Loucy (cell line): ENCODE data around the gene MMP14.

ENCODE experiments used
- H2AFZ ChIP-seq: fragments of 200-600 bp; sonication (generic); 2 replicates; pipeline ENCODE4 v1.6.0; 2016; ENCODE audit warnings: antibody characterized with exemption, mild to moderate bottlenecking, low read length, moderate library complexity
- H3F3A ChIP-seq: fragments of 200-600 bp; 2 replicates; pipeline ENCODE4 v1.6.0; 2016; ENCODE audit warnings: antibody characterized with exemption, low read depth, mild to moderate bottlenecking
- H3K27me3 ChIP-seq: fragments of 200-600 bp; sonication (generic); 2 replicates; pipeline ENCODE4 v1.6.1; 2014; ENCODE audit warnings: low read length, mild to moderate bottlenecking; ENCODE audit not compliant: insufficient read depth, poor library complexity, severe bottlenecking
- H3K36me3 ChIP-seq: fragments of 200-600 bp; sonication (generic); 2 replicates; pipeline ENCODE4 v1.6.1; 2016; ENCODE audit warnings: low read length; ENCODE audit not compliant: insufficient read depth
- H3K4me1 ChIP-seq: fragments of 200-600 bp; sonication (generic); 2 replicates; pipeline ENCODE4 v1.5.1; 2014; ENCODE audit warnings: low read length, mild to moderate bottlenecking; ENCODE audit not compliant: insufficient read depth, poor library complexity, severe bottlenecking
- H3K4me2 ChIP-seq: fragments of 200-600 bp; sonication (generic); 2 replicates; pipeline ENCODE4 v1.6.0; 2014; ENCODE audit warnings: antibody characterized with exemption, low read length, low read depth, mild to moderate bottlenecking; ENCODE audit not compliant: poor library complexity, severe bottlenecking
- H3K4me3 ChIP-seq: fragments of 200-600 bp; sonication (generic); 2 replicates; pipeline ENCODE4 v1.5.1; 2014; ENCODE audit warnings: low read length, mild to moderate bottlenecking, mixed read lengths; ENCODE audit not compliant: poor library complexity, severe bottlenecking
- H3K79me2 ChIP-seq: fragments of 200-600 bp; sonication (generic); 2 replicates; pipeline ENCODE4 v1.6.1; 2014; ENCODE audit warnings: low read length; ENCODE audit not compliant: insufficient read depth
- H3K9ac ChIP-seq: fragments of 200-600 bp; sonication (generic); 2 replicates; pipeline ENCODE4 v1.6.0; 2014; ENCODE audit warnings: mild to moderate bottlenecking, low read depth, low read length, moderate library complexity; ENCODE audit not compliant: poor library complexity, severe bottlenecking
- H3K9me2 ChIP-seq: fragments of 200-600 bp; sonication (generic); replicated peaks from 2 replicates; pipeline ENCODE4 v1.6.1; 2016; ENCODE audit warnings: low read depth, low read length, mixed read lengths
- H3K9me3 ChIP-seq: fragments of 200-600 bp; sonication (generic); 2 replicates; pipeline ENCODE4 v1.6.1; 2014; ENCODE audit warnings: mild to moderate bottlenecking, antibody characterized with exemption, low read length, low read depth; ENCODE audit not compliant: insufficient read depth
- H4K20me1 ChIP-seq: fragments of 200-600 bp; sonication (generic); 2 replicates; pipeline ENCODE4 v1.6.0; 2014; ENCODE audit warnings: antibody characterized with exemption, low read length, mild to moderate bottlenecking; ENCODE audit not compliant: insufficient read depth, poor library complexity, severe bottlenecking
- EZH2phosphoT487 ChIP-seq: fragments of 200-600 bp; IDR thresholded peaks from 2 replicates; pipeline ENCODE4 v1.6.1; 2018; ENCODE audit warnings: antibody characterized with exemption, mild to moderate bottlenecking, moderate library complexity, borderline replicate concordance
- TF ChIP-seq, protein P1 (sequence below): fragments of 200-600 bp; sonication (generic); conservative IDR thresholded peaks from 2 replicates; pipeline ENCODE4 v1.5.1; 2014; ENCODE audit warnings: mild to moderate bottlenecking, antibody characterized with exemption, low read length

MMP14 gene

DNA sequence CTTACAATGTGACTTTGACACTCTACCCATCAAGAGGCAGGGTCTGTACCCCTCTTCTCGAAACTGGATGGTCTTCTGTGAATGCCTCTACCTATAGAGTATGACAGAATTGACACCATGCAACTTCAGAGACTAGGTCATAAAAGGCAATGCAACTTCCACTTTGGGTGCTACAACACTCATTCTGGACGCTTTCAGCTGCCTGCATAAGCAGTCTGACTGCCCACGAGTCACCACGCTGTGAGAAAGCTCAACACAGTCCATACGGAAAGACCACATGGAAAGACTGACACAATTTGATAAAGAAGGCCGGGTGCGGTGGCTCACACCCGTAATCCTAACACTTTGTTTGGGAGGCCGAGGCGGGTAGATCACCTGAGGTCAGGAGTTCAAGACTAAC is 36.0 kb upstream of the MMP14 start:
- Histone ChIP-seq H3F3A (no peaks in the 10 kb centered on the region), H3K4me1 (no peaks in the 10 kb centered on the region), H3K4me3 (no peak overlapping the region), H3K27me3 (peaks cover 13% of the 10 kb centered on the region), H3K9me3 (no peaks in the 10 kb centered on the region), H3K9me2 (no peaks in the 10 kb centered on the region), H3K4me2 (no peak overlapping the region), H3K79me2 (no peaks in the 10 kb centered on the region), H4K20me1 (no peaks in the 10 kb centered on the region), H3K36me3 (no peaks in the 10 kb centered on the region), H3K9ac (no peak overlapping the region), H2AFZ (no peak overlapping the region)
- TF ChIP-seq, protein P1, sequence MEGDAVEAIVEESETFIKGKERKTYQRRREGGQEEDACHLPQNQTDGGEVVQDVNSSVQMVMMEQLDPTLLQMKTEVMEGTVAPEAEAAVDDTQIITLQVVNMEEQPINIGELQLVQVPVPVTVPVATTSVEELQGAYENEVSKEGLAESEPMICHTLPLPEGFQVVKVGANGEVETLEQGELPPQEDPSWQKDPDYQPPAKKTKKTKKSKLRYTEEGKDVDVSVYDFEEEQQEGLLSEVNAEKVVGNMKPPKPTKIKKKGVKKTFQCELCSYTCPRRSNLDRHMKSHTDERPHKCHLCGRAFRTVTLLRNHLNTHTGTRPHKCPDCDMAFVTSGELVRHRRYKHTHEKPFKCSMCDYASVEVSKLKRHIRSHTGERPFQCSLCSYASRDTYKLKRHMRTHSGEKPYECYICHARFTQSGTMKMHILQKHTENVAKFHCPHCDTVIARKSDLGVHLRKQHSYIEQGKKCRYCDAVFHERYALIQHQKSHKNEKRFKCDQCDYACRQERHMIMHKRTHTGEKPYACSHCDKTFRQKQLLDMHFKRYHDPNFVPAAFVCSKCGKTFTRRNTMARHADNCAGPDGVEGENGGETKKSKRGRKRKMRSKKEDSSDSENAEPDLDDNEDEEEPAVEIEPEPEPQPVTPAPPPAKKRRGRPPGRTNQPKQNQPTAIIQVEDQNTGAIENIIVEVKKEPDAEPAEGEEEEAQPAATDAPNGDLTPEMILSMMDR, result no peak

DNA sequence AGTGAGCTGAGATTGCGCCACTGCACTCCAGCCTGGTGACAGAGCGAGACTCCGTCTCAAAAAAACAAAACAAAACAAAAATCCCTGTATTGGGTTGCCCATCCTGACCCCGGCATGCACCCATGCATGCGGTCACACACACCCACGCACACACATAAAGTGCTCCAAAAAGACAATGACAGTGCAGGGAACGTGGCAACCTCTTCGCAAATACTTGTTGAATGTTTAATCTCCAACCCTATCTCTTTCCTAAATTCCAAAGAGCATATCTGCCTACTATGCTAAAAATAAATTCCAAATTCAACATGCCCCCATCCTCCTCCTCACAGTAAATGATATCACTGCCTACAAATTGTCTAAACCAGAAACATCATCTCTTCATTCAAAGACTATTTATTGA is 34.7 kb upstream of the MMP14 start:
- Histone ChIP-seq H3K4me2 (no peak overlapping the region), H3K9ac (no peak overlapping the region), H3K9me3 (no peaks in the 10 kb centered on the region), H3K9me2 (no peaks in the 10 kb centered on the region), H3K79me2 (no peaks in the 10 kb centered on the region), H3K4me3 (no peak overlapping the region), H3K27me3 (peaks cover 6% of the 10 kb centered on the region), H4K20me1 (no peaks in the 10 kb centered on the region), H3K4me1 (no peaks in the 10 kb centered on the region), H3F3A (no peaks in the 10 kb centered on the region), H2AFZ (no peak overlapping the region), H3K36me3 (no peaks in the 10 kb centered on the region)
- no peak for TF ChIP-seq EZH2phosphoT487
- TF ChIP-seq, protein P1, result no peak

DNA sequence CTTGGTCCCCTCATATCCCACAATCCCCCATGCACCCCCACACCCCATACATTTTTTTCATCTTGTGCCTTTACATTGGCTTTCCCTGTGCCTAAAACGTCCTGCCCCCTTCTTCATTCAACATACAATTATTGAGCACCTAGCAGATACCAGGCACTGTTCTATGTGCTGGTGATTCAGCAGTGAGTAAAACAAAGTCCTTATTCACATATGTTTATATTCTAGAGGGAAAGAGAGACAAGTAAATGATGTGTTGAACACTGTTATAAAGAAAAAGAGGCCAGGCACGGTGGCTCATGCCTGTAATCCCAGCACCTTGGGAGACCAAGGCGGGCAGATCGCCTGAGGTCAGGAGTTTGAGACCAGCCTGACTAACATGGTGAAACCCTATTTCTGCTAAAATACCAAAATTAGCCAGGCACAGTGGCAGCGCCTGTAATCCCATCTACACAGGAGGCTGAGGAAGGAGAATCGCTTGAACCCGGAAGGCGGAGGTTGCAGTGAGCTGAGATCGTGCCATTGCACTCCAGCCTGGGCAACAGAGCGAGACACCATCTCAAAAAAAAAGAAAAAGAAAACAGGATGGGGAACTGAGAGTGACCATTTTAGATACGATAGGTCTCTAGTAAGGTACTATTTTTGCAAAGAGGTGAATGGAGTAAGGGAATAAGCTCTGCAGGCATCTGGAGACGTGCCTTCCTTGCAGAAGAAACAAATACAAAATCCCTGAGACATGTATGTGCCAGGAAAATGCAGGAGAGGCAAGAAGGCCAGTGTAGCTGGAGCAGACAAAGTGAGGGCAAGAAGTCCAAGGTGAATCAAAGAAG is 33.3 kb upstream of the MMP14 start:
- Histone ChIP-seq H3K9me3 (no peaks in the 10 kb centered on the region), H3K27me3 (peaks cover 6% of the 10 kb centered on the region), H3F3A (no peaks in the 10 kb centered on the region), H3K4me3 (no peak overlapping the region), H4K20me1 (no peaks in the 10 kb centered on the region), H3K36me3 (no peaks in the 10 kb centered on the region), H3K4me1 (no peaks in the 10 kb centered on the region), H2AFZ (no peak overlapping the region), H3K9ac (no peak overlapping the region), H3K4me2 (no peak overlapping the region), H3K79me2 (no peaks in the 10 kb centered on the region), H3K9me2 (no peaks in the 10 kb centered on the region)
- TF ChIP-seq, protein P1, result no peak
- no peak for TF ChIP-seq EZH2phosphoT487
